WTC11 (cell line): ENCODE data around the gene ASB3.

ENCODE experiments used
- NR2C2 ChIP-seq: sonication (generic); formaldehyde crosslinking; IDR thresholded peaks from 2 replicates; pipeline ENCODE4 v1.8.0; 2022; ENCODE audit warnings: mild to moderate bottlenecking, missing genetic modification reagents
- SMAD3 ChIP-seq: sonication (generic); formaldehyde crosslinking; IDR thresholded peaks from 2 replicates; pipeline ENCODE4 v1.8.0; 2022; ENCODE audit warnings: missing genetic modification reagents, mild to moderate bottlenecking, borderline replicate concordance
- TEAD1 ChIP-seq: sonication (generic); formaldehyde crosslinking; IDR thresholded peaks from 2 replicates; pipeline ENCODE4 v1.8.0; 2022; ENCODE audit warnings: mild to moderate bottlenecking, missing genetic modification reagents
- USF2 ChIP-seq: sonication (generic); formaldehyde crosslinking; IDR thresholded peaks from 2 replicates; pipeline ENCODE4 v1.8.1; 2023; ENCODE audit warnings: mild to moderate bottlenecking, missing genetic modification reagents, moderate library complexity
- ZNF263 ChIP-seq: sonication (generic); formaldehyde crosslinking; IDR thresholded peaks from 2 replicates; pipeline ENCODE4 v1.8.1; 2022; ENCODE audit warnings: low read depth, mild to moderate bottlenecking, moderate library complexity, missing genetic modification reagents
- TF ChIP-seq, protein P1 (sequence below): sonication (generic); formaldehyde crosslinking; IDR thresholded peaks from 2 replicates; pipeline ENCODE4 v1.8.1; 2022; ENCODE audit warnings: mild to moderate bottlenecking, missing genetic modification reagents, moderate library complexity, borderline replicate concordance
- TF ChIP-seq, protein P2 (sequence below): sonication (generic); formaldehyde crosslinking; IDR thresholded peaks from 2 replicates; pipeline ENCODE4 v1.8.0; 2022; ENCODE audit warnings: mild to moderate bottlenecking, missing genetic modification reagents
- TF ChIP-seq, protein P3 (sequence below): fragments of 200-600 bp; IDR thresholded peaks from 2 replicates; pipeline ENCODE4 v1.8.0; 2022; ENCODE audit warnings: antibody characterized with exemption
- TF ChIP-seq, protein P4 (sequence below): fragments of 250-450 bp; sonication (Bioruptor Pico); conservative IDR thresholded peaks from 2 replicates; pipeline ENCODE4 v1.9.0; 2021; ENCODE audit warnings: mild to moderate bottlenecking

- TF ChIP-seq, protein P1, sequence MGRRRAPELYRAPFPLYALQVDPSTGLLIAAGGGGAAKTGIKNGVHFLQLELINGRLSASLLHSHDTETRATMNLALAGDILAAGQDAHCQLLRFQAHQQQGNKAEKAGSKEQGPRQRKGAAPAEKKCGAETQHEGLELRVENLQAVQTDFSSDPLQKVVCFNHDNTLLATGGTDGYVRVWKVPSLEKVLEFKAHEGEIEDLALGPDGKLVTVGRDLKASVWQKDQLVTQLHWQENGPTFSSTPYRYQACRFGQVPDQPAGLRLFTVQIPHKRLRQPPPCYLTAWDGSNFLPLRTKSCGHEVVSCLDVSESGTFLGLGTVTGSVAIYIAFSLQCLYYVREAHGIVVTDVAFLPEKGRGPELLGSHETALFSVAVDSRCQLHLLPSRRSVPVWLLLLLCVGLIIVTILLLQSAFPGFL (CRISPR knock-in tag): no peak
- TF ChIP-seq, protein P2, sequence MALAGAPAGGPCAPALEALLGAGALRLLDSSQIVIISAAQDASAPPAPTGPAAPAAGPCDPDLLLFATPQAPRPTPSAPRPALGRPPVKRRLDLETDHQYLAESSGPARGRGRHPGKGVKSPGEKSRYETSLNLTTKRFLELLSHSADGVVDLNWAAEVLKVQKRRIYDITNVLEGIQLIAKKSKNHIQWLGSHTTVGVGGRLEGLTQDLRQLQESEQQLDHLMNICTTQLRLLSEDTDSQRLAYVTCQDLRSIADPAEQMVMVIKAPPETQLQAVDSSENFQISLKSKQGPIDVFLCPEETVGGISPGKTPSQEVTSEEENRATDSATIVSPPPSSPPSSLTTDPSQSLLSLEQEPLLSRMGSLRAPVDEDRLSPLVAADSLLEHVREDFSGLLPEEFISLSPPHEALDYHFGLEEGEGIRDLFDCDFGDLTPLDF: no peak
- no peak for TF ChIP-seq USF2 (CRISPR knock-in tag)
- no peak for TF ChIP-seq ZNF263
- TF ChIP-seq, protein P3, sequence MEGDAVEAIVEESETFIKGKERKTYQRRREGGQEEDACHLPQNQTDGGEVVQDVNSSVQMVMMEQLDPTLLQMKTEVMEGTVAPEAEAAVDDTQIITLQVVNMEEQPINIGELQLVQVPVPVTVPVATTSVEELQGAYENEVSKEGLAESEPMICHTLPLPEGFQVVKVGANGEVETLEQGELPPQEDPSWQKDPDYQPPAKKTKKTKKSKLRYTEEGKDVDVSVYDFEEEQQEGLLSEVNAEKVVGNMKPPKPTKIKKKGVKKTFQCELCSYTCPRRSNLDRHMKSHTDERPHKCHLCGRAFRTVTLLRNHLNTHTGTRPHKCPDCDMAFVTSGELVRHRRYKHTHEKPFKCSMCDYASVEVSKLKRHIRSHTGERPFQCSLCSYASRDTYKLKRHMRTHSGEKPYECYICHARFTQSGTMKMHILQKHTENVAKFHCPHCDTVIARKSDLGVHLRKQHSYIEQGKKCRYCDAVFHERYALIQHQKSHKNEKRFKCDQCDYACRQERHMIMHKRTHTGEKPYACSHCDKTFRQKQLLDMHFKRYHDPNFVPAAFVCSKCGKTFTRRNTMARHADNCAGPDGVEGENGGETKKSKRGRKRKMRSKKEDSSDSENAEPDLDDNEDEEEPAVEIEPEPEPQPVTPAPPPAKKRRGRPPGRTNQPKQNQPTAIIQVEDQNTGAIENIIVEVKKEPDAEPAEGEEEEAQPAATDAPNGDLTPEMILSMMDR: no peak
- no peak for TF ChIP-seq TEAD1 (CRISPR knock-in tag)
- TF ChIP-seq, protein P4, sequence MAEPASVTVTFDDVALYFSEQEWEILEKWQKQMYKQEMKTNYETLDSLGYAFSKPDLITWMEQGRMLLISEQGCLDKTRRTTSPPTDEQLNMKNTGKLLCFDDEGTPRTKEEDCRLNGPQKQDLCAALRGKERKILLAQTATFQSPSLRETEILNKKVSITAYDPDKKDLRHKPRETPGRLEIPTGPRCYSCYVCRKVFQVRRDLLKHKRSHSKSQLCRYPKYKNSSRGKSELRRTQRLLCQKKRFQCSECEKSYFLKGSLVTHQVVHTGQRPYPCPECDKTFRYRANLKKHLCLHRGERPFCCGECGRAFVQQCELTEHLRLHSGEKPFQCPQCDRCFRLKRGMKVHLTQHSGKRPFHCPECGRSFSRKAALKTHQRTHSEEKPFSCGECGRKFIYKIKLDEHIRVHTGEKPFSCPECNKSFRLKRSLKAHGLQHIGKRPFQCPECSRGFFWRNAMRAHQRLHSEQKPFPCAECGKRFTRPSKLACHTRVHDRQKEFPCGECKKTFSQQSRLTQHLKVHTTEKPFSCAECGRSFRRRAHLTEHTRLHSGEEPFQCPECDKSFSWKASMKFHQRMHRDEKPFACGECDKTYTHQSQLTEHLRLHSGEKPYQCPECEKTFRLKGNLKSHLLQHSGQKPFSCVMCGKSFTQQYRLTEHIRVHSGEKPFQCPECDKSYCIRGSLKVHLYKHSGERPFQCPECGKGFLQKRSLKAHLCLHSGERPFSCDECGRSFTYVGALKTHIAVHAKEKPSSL (CRISPR knock-in tag): no peak
- TF ChIP-seq SMAD3: no peak
- TF ChIP-seq NR2C2: no peak
Observed at GRCh38 chr2:53780056-53780455, 6.7 kb downstream of the ASB3 start.
